Keratinocyte (primary cell): ENCODE results near the gene APOB.

Experiments
- CTCF ChIP-seq, 3 experiments: IDR thresholded peaks in 1 of 3; conservative IDR thresholded peaks in 1 of 3; optimal IDR thresholded peaks in 1 of 3; 2 replicates in 2 of 3; 3 replicates in 1 of 3; pipeline versions ENCODE3 to v1.5.1; 2011; ENCODE audit warnings: low read length in 3 of 3, mild to moderate bottlenecking in 3 of 3, moderate library complexity in 2 of 3, control low read depth in 1 of 3, inconsistent platforms in 1 of 3; ENCODE audit not compliant: insufficient read depth in 2 of 3; ENCODE audit errors: extremely low read depth in 1 of 3
- EZH2 ChIP-seq: IDR thresholded peaks from one replicate; pipeline ENCODE4 v1.6.1; 2012; ENCODE audit warnings: inconsistent platforms, mild to moderate bottlenecking, low read length, moderate library complexity

- TF ChIP-seq CTCF (optimal IDR thresholded peaks at IDR 0.05 in 1 of 3, IDR thresholded peaks at IDR 0.05 in 1 of 3, conservative IDR thresholded peaks at IDR 0.05 in 1 of 3; ENCODE audit: extremely low read depth in 1 of 3, insufficient read depth in 2 of 3, low read length in 3 of 3) = no peak
- TF ChIP-seq EZH2 = no peak
Measured at GRCh38 chr2:21005700-21006422, 38.0 kb downstream of the APOB start.
